Neural progenitor cell (in vitro differentiated cells): Measurements from ENCODE around the gene JAG1.

ENCODE experiments used
- EZH2 ChIP-seq: fragments of 200-600 bp; sonication (generic); IDR thresholded peaks from 2 replicates; pipeline ENCODE4 v1.6.1; 2017; ENCODE audit warnings: antibody characterized with exemption, mild to moderate bottlenecking, moderate library complexity
- TF ChIP-seq, protein P1 (sequence below): fragments of 200-600 bp; sonication (generic); IDR thresholded peaks from 2 replicates; pipeline ENCODE4 v1.5.1; 2017; ENCODE audit warnings: antibody characterized with exemption, mild to moderate bottlenecking

DNA sequence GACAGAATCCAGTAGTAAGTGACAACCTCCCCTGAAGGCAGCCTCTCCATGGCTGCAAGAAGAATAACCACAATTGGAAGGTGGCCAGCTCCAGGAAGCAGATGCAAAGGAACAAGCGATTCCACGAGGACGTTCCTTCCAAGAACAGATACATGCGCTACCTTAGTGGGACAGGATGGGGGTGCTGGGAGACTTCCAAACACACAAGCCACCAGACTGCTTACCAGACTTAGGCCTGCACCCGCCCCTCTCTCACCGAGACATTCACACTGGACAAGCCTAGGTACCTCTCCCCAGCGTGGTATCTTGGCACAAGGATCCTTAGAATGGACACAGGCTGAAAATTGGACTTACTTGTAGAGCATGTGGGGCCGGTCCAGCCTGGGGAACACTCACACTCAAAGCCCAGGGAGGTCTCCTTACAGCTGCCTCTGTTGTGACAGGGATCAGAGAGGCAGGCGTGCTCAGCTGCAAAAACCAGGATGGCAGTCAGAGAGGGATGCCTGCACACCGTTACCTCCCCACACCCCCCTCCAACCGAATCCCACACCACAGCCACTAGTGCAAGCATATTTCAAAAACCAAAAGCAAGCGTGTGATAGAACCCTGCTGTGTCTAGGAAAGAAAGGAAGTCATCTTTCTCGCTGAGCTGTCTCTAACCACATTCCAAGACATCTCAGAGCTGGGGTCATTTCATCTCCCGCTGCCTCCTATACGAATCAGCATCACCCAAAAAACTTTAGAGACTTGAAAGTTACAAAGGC lies 22.4 kb downstream of the JAG1 start:
- TF ChIP-seq, protein P1, sequence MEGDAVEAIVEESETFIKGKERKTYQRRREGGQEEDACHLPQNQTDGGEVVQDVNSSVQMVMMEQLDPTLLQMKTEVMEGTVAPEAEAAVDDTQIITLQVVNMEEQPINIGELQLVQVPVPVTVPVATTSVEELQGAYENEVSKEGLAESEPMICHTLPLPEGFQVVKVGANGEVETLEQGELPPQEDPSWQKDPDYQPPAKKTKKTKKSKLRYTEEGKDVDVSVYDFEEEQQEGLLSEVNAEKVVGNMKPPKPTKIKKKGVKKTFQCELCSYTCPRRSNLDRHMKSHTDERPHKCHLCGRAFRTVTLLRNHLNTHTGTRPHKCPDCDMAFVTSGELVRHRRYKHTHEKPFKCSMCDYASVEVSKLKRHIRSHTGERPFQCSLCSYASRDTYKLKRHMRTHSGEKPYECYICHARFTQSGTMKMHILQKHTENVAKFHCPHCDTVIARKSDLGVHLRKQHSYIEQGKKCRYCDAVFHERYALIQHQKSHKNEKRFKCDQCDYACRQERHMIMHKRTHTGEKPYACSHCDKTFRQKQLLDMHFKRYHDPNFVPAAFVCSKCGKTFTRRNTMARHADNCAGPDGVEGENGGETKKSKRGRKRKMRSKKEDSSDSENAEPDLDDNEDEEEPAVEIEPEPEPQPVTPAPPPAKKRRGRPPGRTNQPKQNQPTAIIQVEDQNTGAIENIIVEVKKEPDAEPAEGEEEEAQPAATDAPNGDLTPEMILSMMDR, result no peak
- TF ChIP-seq EZH2, result no peak
